ENCODE data around the gene SCN9A. TPM values are rescaled to one million over a fixed set of nuclear protein-coding genes. Genes with fewer than 3 reads are reported as not detected.

The SCN9A gene
- total RNA-seq, 4 donors from 2014 or later: 3.1 to 7.7 (median 6.2) TPM

GRCh38 chr2:166332106-166332505 is 43.6 kb downstream of the SCN9A start:
- no peaks in the 10 kb centered on the region for H3K36me3 ChIP-seq
- no peak for TF ChIP-seq EP300 (IDR thresholded peaks at IDR 0.05)
- TF ChIP-seq, protein P1, sequence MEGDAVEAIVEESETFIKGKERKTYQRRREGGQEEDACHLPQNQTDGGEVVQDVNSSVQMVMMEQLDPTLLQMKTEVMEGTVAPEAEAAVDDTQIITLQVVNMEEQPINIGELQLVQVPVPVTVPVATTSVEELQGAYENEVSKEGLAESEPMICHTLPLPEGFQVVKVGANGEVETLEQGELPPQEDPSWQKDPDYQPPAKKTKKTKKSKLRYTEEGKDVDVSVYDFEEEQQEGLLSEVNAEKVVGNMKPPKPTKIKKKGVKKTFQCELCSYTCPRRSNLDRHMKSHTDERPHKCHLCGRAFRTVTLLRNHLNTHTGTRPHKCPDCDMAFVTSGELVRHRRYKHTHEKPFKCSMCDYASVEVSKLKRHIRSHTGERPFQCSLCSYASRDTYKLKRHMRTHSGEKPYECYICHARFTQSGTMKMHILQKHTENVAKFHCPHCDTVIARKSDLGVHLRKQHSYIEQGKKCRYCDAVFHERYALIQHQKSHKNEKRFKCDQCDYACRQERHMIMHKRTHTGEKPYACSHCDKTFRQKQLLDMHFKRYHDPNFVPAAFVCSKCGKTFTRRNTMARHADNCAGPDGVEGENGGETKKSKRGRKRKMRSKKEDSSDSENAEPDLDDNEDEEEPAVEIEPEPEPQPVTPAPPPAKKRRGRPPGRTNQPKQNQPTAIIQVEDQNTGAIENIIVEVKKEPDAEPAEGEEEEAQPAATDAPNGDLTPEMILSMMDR (IDR thresholded peaks at IDR 0.05): no peak
- TF ChIP-seq POLR2AphosphoS5 (IDR thresholded peaks at IDR 0.05): no peak

DNA sequence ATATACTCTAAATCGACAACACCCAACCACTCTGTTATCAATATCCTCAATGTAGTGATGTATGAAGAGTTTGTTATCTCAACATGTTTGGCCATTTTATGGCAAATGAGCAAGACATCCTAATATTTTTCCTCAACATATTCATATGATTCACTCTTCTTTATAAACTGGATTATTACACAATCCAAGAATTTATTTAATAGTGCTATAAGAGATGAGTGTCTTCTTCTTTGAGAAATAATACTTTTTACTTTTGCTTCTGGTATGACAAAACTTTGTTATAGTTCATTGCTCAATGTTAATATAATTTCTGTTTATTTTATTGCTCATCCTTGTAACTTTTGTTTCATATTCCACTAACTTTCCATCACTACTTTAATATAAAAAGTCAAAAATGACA is 44.3 kb downstream of the SCN9A start:
- no peaks in the 10 kb centered on the region for H3K27me3 ChIP-seq
- no peak for ATAC-seq
- H3K27ac ChIP-seq: no peak overlapping the region
- no peaks in the 10 kb centered on the region for H3K4me1 ChIP-seq
- H3K36me3 ChIP-seq: no peaks in the 10 kb centered on the region
- TF ChIP-seq POLR2AphosphoS5 (IDR thresholded peaks at IDR 0.05) (no peak), POLR2A (IDR thresholded peaks at IDR 0.05) (no peak), EP300 (IDR thresholded peaks at IDR 0.05) (no peak)
- TF ChIP-seq, protein P1 (IDR thresholded peaks at IDR 0.05): no peak
- H3K9me3 ChIP-seq: no peaks in the 10 kb centered on the region
- WGBS, 2 donors (ENCODE audit: low coverage in 1 of 2): 85 to 88% methylated on average over 1 of the region's 1 CpG
- no peak overlapping the region for H3K4me3 ChIP-seq

More at GRCh38 chr2:166332106-166332505, 43.6 kb downstream of the SCN9A start:
- H3K4me1 ChIP-seq: no peaks in the 10 kb centered on the region
- H3K4me3 ChIP-seq: no peak overlapping the region
- no peaks in the 10 kb centered on the region for H3K9me3 ChIP-seq
- H3K27me3 ChIP-seq: no peaks in the 10 kb centered on the region
- H3K27ac ChIP-seq: no peak overlapping the region
- no peak for ATAC-seq

DNA sequence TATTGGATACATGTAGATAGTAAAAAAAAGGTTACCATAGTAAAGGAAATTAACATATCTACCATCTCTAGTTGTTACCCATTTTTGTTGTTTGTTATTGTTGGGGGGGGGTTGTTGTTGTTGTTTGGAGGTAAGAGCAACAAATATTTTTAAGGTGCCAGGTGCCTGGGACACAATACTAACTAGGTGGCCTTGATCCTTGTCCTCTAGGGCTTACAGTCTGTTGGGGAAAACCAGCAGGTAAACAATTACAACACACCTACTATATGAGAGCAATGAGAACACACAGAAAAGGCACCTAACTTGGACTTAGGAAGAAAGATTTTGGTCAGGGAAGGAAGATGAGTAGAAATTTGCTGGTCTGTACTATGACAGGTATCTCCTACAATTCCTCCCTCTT is 46.3 kb downstream of the SCN9A start:
- no peaks in the 10 kb centered on the region for H3K4me1 ChIP-seq
- no peak overlapping the region for H3K4me3 ChIP-seq
- H3K36me3 ChIP-seq: no peaks in the 10 kb centered on the region
- H3K27me3 ChIP-seq: no peaks in the 10 kb centered on the region
- TF ChIP-seq POLR2A (IDR thresholded peaks at IDR 0.05) (no peak), POLR2AphosphoS5 (IDR thresholded peaks at IDR 0.05) (no peak)
- H3K9me3 ChIP-seq: no peaks in the 10 kb centered on the region
- no peak overlapping the region for H3K27ac ChIP-seq
- ATAC-seq: no peak

DNA sequence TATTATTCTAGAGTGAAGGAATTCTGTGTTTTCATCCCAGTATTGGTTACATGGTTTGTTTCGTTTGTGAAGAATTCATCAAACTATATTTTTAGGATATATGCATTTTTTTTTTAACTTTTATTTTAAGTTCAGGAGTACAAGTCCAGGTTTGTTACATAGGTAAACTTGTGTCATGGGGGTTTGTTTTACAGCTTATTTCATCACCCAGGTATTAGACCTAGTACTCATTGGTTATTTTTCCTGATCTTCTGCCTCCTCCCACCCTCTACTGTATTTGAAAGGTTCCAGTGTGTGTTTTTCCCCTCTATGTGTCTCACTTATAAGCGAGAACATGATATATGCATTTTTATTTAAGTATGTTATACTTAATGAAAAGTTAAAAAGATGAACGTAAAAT is 47.6 kb downstream of the SCN9A start:
- Histone ChIP-seq H3K4me1 (no peaks in the 10 kb centered on the region), H3K27me3 (no peaks in the 10 kb centered on the region), H3K4me3 (no peak overlapping the region), H3K36me3 (no peaks in the 10 kb centered on the region), H3K9me3 (no peaks in the 10 kb centered on the region), H3K27ac (no peak overlapping the region)
- ATAC-seq: no peak
- TF ChIP-seq, protein P1 (IDR thresholded peaks at IDR 0.05): no peak
- 0 to 41% methylated on average over 1 to 3 of the region's 3 CpGs for WGBS, 2 donors (ENCODE audit: low coverage in 1 of 2)

DNA sequence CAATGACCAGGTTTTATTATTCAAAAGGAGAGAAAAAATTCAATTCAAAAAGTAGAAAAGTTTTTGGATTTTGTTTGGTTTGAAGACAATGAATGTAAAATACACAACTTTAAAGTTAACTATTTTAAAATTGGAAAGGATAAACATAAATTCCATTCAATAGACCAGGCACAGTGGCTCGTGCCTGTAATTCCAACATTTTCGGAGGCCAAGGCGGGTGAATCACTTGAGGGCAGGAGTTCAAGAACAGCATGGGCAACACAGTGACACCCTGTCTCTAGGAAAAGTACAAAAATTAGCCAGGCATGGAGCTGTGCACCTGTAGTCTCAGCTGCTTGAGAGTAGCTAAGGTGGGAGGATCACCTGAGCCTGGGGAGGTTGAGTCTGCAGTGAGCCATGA is 54.7 kb downstream of the SCN9A start:
- WGBS, 2 donors (ENCODE audit: low coverage in 1 of 2): 50 to 92% methylated on average over 1 to 3 of the region's 3 CpGs

More for the DNA sequence above, 54.7 kb downstream of the SCN9A start:
- H3K36me3 ChIP-seq: no peaks in the 10 kb centered on the region
- no peak for ATAC-seq
- H3K9me3 ChIP-seq: no peaks in the 10 kb centered on the region
- H3K27me3 ChIP-seq: no peaks in the 10 kb centered on the region
- no peak overlapping the region for H3K27ac ChIP-seq
- H3K4me1 ChIP-seq: no peaks in the 10 kb centered on the region
- H3K4me3 ChIP-seq: no peak overlapping the region
- TF ChIP-seq POLR2AphosphoS5 (IDR thresholded peaks at IDR 0.05): no peak
- TF ChIP-seq EP300 (IDR thresholded peaks at IDR 0.05): no peak
- TF ChIP-seq, protein P1 (IDR thresholded peaks at IDR 0.05): no peak
- TF ChIP-seq POLR2A (IDR thresholded peaks at IDR 0.05): no peak
